ENCODE results near the gene LYSMD1.

Gene LYSMD1

DNA sequence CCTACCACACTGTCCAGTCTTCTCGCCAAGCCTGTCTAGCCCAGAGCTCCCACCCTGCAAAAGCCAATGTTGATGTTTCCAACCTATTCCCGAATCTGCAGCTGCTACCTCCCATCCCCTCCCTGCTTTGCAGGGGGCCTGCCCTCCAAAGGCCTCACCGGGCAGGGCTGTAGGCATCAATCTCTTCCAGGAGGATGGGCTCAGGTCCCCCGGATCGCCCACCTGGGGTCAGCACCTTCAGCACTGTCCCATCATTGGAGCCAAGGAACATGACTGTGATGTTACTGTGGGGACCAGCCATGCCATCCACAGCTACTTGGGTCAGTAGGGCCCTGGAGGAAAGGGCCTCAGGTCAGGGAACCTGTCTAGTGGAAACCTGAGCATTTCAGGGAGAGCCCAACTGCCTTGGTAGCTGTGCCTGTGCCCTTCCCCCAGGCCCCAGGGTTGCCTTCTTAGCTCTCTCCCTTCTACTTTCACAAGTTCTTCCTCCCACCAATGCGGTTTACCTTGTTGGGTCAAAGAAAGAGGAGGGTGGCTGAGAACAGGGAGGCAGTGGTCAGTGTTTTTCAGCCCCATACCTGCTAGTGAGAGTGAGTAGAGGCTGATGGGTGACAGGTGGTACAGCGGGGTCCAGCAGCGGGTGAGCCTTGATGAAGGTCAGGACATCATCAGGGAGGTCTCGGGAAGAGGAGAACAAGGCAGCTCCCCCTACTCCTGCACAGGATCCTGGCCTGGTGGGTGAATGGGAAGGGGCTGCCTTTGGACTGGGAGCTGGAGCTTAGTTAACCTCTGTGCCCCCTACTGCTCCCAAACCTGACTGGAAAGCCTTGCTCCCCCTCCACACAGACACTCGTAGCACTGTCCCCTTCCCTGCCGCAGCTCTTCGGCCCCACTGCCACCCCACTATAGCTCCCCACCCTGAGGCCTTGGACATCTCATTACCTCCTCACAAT lies 30.0 kb downstream of the LYSMD1 start:
- DNase-seq: no peak

DNA sequence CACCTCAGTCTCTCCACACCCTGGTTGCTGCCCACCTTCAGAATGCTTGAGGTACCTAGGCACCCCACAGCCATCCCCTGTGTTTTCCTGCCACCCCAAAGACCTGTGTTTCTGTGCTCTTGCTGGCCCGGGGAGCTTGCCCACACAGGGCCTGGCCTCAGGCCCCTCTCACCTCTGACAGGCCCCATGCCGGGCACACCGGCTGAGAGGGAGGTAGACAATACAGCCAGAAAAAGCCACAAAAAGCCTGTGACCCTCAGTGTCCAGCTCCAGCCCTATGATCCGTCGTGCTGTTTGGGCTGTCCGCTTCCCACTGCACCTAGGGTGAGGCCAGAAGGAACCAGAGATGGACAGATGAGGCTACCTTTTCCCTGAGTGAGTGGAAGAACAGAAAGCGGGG lies 30.7 kb downstream of the LYSMD1 start:
- DNase-seq: no peak

DNA sequence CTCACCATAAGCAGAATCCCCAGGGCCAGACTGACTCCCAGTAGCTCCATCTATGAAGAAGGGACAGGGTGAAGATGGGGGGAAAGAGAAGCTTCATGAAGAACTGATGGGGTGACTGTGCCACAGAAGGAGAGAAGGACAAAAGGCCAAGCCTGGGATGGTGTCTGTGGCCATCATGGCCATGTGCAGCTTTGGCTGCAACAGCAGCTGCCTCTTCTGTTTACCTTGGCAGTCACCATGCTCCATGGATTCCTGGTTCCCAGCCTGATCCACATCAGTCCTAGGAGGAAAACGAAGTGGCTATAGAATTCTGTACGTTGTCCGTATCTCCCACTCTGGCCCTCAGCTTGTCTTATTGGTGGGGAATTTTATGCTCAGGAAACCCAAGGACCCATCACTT lies 31.3 kb downstream of the LYSMD1 start:
- DNase-seq: no peak

DNA sequence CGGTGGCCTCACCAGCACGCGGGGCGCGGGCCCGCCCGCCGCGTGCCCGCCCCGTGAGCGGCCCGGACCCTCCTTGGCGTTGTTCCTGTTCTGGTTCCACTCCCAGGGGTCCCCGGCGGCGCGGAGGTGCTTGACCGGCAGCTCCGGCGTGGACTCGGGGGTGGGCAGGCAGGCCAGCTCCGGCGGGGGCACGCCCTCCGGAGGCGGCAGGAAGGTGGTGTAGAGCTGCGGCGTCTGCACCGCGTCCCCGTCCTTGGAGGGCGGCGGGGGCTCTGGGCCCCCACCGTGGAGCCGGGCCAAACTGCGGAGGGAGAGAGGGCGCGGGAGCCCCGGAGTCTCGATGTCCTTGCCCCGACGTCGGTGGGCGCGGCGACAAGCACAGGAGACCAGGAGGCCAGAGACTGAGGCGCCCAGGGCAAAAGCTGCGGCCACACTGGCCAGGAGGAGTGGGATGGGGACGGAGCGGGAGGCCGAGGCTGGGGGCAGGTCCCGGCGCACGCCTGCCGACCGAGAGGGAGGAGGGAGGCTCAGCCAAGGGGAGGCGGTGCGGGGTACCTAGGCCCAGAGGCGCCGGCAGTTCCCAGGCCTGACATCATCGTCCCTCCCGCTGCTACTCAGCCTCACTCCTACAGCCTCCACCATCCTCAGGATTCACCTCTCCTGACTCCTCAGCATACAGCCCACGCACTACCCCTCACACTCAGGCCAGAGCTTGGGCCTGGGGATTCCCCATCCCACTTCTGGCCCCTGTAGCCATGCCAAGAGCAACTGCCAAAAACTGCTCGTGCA lies 32.5 kb downstream of the LYSMD1 start:
- no peak for DNase-seq

DNA sequence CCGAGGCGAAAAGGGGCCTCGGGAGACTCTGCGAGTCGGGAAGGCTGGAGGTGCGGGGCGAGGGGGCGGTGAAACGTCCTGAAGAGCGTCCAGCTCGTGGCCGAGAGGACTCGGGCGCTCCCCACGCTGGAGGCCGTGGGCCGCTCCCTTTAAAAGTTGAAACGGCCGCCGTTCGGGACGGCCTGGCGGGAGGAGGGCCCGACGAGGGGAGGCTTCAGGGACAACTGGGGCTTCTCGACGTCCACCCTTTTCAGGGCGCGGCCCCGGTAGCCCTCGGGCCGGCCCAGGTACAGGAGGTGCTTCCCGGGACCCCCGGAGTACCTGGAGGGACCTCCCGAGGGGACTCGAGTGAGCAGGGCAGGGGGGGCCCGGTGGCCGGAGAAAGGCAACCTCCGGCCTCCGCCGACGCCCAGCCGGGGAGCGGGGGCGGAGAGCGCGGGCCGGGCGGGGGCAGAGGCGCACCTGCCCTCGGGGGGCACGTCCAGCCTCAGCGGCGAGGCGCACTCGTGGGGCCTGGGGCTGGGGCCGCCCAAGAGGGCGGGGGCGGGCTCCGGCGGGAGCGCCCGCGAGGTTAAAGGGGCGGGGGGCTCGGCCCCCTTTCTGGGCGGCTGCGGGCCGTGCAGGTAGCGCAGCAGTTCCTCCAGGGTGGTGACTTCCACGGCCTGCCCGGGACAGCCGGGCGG lies 33.2 kb downstream of the LYSMD1 start:
- no peak for DNase-seq

DNA sequence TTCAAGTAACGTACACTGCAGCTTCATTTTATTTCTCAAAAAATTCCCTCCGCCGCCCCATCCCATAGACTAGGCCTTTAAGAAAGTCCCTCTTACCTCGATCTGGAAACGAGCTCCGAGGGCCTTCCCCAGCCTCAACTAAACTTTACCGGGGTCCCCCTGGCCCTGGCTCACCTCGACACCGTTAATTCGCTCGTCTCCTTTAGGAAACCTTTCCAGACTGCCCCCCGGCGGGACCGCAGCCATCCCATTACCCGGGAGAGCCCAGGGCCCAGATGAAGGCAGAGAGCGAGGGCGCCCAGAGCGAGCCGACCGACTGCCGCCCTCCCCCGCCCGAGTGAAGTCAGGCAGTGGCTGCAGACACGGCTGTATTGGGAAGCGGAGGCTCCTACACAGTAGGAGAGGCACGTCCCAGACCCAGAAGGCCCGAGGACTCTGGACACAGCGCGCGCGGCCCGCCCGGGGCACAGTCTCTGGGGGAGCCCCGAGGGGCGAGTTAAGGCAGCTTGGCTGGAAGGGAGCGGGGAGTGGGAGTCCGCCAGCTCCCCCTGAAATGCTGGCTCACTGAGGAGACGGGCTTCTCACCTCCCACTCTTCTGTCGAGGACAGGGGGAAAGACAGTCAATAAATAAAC lies 33.9 kb downstream of the LYSMD1 start:
- no peak for DNase-seq

DNA sequence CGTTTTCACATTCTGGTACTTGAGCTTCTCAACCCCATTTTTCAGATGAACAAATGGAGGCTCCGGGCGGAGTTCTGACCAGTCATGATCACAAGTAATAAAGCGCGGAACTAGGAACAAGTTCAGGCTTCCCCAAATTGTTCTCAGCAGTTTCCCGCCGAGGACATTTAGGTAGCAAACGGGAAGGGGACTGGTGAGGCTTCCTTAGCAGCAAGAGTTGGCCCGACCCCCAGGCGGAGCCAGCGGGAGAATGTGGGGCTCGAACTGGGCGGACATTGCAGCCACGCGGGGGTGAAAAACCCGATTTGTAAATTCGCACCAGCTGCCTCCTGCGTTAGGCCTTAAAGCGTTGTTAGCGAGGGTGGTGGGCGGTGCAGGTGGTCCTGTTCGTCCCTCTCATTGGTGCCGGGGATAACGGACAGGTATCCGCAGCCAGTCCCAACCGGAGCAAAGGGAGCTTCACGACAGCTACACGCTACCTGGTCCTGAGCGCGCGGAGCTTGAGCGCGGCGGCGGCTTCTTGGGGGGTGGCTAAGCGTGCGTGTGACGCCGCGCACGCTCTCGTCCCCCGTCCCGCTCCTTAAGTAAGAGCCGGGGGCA lies 34.6 kb downstream of the LYSMD1 start:
- no peak for DNase-seq

DNA sequence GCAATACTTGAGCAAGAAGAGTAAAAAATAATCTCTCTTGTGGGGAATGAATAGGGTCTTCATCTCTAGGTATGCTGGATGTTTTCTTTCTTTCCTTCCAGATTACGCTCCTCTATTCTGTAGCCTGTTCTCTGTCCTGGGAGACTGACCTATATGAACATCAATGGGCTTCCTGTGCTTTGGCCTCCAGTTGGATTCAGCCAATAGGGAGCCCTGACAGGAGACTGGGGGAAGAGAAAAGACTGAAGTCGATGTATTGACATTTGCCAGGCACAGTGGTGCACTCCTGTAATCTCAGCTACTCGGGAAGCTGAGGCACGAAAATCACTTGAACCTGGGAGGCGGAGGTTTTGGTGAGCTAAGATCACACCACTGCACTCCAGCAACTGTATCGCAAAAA lies 36.9 kb downstream of the LYSMD1 start:
- no peak for DNase-seq

DNA sequence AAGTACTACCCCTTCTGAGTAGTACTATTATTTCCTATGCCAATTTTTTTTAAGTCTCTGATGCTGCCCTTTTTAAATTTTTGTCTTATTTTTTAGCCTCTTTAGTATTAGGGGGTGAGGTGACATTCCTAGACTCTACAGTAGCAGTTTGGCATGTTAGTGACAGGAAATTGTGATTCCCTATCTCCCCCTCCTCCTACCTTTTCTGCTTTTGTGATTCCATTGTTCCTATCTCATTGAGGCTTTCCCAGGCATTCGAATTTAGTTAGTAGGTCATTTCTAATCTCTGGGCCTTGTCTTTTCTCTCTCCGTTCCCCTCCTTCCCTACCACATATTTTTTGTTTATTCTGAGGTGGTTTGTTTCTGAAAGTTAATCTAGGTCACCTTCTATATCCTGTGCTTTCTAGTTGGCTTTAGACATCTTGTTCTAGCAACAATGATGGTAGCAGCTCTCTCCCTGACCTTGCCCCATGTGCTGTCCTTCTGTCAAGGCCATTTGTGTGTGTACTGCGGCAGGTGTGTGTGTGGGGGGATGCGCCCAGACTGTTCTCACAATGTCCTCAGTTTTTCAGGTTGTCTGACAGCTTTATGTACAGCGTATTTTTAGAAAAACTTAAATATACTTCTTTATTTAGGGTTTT lies 40.8 kb downstream of the LYSMD1 start:
- no peak for DNase-seq

DNA sequence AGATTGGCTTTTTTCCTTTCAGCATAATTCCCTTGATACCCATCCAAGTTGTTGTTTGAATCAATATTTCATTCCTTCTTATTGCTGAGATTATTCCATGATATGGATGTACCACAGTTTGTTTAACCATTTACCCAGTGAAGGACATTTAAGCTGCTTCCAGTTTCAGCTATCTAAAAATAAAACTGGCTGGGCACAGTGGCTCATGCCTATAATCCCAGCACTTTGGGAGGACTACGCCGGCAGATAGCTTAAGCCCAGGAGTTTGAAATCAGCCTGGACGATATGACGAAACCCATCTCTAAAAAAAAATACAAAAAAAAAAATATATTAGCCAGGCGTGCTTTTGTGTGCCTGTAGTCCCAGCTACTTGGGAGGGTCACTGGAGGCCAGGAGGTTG lies 51.8 kb downstream of the LYSMD1 start:
- no peak for DNase-seq

Measured in NCI-H524 treated with DMSO at 0.1 percent for 48 hours (cell line).